HG03045 (cell line): ENCODE measurements around the gene ATP1A2.

Experiments used
- ATAC-seq: cut with Tn5 transposase; IDR thresholded peaks from one replicate; pipeline ENCODE4 v1.9.1; 2021; ENCODE audit warnings: mild to moderate bottlenecking, moderate library complexity; ENCODE audit not compliant: unreplicated experiment

ATP1A2 gene

GRCh38 chr1:160168609-160169369 lies 53.2 kb downstream of the ATP1A2 start:
- no peak for ATAC-seq

GRCh38 chr1:160169553-160170399 lies 54.2 kb downstream of the ATP1A2 start:
- no peak for ATAC-seq

DNA sequence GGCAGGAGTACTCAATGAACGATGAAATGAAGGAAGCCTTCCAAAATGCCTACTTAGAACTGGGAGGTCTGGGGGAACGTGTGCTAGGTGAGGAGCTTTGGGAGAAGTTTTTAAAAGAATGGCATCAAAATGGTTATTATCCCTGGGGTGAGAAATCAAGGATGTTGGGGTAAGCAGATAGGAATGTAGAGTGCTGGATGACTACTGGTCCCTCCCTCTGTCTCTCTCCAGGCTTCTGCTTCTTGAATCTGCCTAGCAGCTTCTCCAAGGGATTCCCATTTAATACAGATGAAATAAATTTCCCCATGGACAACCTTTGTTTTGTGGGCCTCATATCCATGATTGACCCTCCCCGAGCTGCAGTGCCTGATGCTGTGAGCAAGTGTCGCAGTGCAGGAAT lies 55.8 kb downstream of the ATP1A2 start:
- ATAC-seq: no peak

- no peak for ATAC-seq
These were observed 56.4 kb downstream of the ATP1A2 start for GRCh38 chr1:160171980-160172379.

- no peak for ATAC-seq
These were observed 61.7 kb downstream of the ATP1A2 start for GRCh38 chr1:160177231-160177630.

DNA sequence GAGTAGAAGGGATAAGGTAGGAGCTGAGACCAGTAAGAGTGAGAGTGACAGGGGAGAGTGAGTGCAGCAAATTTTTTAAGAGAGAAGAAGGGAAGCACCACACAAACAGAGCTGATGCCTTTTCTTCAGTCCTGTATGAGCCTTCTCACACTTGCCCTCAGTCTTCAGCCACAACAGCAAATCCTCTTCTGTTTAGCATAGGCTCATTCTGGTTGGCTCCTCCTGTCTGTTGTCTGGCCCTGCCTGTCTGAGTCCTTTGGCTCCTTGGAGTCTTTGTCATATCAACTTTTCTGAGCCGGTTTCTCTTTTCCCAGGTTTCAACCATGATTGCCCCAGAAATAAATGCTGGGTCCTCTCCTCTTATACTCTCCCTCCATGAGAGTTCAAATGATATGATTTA lies 62.1 kb downstream of the ATP1A2 start:
- ATAC-seq: no peak

DNA sequence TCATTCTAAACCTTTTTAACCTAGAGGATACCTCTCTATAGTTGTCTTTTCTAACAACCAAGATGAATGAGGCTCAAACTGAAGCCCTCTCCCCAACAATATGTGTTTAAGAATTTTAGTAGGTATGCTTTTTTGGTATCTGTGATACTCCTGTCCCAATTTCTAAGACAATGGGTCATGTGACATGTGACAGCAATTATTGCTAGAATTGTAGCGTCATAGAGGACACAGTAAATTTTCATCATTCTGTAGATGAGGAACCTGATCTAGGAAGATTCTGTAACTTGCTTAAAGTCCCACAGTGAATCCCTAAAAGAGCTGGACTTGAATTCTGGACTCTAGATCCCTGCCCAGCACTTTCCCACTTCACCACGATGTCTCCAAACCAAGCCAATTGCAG lies 63.2 kb downstream of the ATP1A2 start:
- no peak for ATAC-seq

DNA sequence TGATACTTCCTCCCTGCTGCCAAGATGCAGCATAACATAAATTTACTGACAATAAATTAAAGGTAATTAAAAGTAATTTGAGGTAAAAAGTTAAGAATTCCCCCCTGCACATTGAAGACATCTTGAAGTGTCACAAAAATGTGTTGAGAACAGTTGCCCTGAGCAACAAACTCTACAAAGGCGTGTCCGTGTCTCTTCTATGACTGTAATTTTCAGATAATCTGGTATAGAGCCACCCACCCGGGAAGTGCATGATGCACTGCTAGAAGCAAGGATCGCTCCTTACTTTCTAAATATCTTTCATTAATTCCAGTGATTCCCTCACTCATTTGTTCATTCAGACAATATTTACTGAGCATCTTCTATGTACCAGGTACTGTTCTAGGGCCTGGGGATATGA lies 63.8 kb downstream of the ATP1A2 start:
- no peak for ATAC-seq

GRCh38 chr1:160186246-160186645 lies 70.7 kb downstream of the ATP1A2 start:
- no peak for ATAC-seq

DNA sequence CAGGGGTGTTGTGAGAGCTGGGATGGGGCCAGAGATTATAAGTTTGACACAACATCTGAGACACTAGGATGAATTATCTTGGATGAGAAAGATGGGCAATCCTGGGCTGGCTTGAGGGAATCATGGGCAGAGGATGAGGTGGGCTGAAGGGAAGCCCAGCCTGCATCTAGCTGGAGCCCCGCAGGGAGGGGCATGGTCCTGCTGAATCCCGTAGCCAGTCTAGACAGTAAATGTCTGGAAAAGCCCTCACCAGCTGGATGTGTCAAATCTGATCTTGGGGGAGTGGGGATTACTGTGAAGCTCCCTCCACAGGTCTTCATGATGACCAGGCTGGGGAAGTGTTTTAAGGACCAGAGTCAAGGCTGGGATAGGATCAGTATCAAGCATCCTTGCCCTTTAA lies 71.2 kb downstream of the ATP1A2 start:
- no peak for ATAC-seq

GRCh38 chr1:160187407-160187806 lies 71.8 kb downstream of the ATP1A2 start:
- ATAC-seq: no peak

DNA sequence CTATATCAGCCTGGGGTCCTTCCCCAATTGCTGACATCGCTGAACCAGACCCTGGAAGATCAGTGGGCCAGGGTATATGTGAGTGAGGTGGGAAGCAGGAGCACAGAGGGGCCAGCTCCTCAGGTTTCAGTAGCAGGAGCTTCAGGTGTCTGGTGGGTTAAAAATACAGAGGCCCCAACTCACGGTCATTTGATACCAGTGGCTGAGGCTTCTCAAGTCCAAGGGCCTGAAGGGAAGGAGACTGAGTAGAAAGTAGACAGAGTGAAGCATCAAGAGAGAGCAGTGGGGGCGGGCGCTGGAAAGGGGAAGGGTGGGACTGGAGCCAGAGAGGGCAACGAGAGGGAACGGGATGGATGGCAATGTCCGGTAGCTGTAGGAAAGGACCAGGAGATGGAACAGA lies 72.8 kb downstream of the ATP1A2 start:
- no peak for ATAC-seq

- no peak for ATAC-seq
These were observed 74.4 kb downstream of the ATP1A2 start, which contains the start of gene CASQ1 for GRCh38 chr1:160189649-160190625. CASQ1 (plus strand) TSS chr1:160190575; CDS start chr1:160190752, 177 bp downstream.

DNA sequence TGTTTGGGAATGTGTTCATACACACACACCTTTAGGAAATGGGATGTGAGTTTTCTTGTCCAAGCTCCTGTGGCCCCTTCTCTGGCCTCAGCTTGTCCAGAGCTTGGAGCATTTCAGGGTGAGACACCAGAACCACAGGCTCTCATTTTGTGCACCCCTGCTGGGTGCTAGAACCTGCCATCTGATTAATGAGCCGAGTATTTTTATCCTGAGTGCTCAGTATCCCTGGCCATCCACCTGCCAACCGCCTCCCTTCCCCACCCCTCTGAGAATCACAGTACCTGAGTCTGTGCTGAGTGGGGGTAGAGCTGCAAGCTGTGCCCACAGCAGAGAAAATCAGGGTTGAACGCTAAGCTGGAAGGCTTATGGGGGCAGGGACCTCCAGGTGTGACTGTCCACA lies 76.2 kb downstream of the ATP1A2 start:
- ATAC-seq: no peak

- ATAC-seq: no peak
These were observed 76.7 kb downstream of the ATP1A2 start for GRCh38 chr1:160192234-160192633.
